T1000 (cell line): Measurements from ENCODE around the gene MIEF1.
A peak's percentile ranks its signal among the peaks of the same experiment; 100 is the strongest.

Experiments
- DNase-seq: peaks from one replicate; lab custom pipeline; 2025; ENCODE audit warnings: mixed read lengths; lab: John Stamatoyannopoulos, UW

MIEF1 gene

DNA sequence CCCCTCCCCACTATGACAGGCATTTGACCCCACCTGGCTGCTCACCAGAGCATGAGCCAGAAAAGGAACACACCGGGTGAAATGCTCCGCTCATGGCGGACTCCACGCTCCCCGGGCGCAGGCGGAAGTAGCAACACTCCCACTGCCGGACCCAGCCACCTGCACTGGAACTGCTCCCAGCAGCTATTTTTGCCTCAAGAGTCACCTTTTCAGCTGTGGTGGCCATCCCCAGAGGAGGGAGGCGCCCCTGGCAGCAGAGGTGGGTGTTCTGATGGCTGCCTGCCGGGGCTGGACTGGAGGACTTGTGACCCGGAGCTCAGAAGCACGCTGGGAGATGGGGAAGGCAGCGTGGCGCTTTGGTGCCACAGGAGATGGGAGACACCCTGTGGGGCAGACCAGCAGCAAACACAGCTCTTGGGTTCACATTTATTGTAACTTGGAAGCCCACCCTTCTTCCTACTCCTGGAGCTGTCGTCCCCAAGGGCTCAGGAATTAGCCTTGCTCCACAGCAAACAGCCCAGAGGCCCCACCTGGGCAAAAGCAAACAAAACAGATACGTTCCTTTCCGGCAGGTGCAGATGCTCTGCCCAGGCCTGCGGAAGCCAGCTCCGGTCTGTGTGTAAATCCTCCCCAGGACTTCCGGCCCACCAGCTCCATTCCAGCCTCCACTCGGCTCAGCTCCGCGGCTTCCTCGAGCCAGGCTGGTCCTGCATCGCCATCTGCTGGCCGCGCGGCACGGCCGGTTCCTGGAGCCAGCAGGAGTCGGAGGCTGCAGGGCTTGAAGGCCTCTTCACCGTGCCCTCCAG, 26.8 kb downstream of the MIEF1 start:
- peak; percentile 66 for DNase-seq

DNA sequence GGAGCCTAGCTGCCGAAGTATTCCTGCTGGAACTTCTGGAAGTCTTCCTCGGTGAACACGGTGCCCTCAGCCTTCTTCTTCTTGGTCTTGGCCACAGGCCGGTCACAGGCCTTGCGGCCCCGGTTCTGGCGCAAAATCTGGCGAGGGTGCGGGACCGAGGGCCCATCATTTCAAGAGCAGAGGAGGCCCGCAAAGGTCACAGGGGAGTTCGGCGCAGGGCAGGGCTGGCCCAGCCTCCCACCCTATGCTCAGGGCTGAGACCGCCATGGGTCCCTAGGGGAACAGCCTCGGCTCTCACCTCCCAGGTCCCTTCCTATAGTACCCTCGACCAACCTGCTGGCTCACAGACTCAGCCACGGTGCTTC, 27.4 kb downstream of the MIEF1 start:
- DNase-seq: no peak

DNA sequence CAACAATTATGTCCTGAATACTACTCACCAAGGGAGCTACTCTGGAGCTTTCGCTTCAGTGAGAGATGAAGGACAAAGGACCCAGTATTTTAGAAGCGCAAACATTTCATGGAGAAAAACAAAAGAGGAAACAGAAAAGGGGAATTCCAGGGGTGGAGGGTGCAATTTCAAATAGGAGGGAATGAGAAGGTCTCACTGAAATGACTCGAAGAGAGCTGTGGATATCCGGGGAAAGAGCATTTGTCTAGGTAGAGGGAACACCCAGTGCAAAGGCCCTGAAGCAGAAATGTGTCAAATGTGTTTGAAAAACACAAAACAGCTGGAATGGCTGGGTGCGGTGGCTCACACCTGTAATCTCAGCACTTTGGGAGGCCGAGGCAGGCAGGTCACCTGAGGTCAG, 28.0 kb downstream of the MIEF1 start:
- DNase-seq: no peak

DNA sequence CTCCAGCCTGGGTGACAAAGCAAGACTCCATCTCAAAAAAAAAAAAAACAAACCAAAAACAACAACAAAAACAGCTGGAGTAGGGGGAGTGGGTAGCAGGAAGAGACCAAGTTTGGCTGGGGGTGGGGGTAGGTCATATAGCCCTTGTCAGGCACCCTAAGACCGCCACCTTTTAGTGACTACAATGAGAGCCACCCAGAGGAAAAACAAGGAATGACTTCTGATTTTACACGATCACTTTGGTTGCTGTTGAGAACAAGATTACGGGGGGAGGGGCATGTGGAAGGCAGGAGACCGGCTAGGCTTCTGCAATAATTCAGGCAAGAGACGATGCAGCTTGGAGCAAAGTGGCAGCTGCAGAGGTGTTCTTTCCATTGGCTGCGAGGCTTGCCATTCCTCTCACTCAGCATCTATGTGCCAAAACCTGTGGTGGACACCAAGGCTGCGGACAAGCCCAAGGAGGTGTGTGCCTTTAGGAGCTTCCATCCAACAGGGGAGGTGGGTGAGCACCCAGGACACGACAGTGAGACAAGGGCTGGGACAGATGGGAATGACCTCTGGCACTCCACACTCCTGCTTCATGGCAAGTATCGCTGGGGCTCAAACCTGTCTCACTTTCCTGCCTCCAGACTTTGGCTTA, 28.7 kb downstream of the MIEF1 start:
- DNase-seq: no peak

GRCh38 chr22:39532215-39533073, 30.4 kb downstream of the MIEF1 start, which contains the start of gene RPS19BP1:
Gene RPS19BP1, minus strand, starts transcription at chr22:39532748. Its CDS starts 10 bp downstream, at chr22:39532738.
- DNase-seq: peak; percentile 98

GRCh38 chr22:39534092-39534506, 32.0 kb downstream of the MIEF1 start:
- DNase-seq: no peak

- DNase-seq: peak; percentile 73
Observed at GRCh38 chr22:39534591-39535356, 32.7 kb downstream of the MIEF1 start.

DNA sequence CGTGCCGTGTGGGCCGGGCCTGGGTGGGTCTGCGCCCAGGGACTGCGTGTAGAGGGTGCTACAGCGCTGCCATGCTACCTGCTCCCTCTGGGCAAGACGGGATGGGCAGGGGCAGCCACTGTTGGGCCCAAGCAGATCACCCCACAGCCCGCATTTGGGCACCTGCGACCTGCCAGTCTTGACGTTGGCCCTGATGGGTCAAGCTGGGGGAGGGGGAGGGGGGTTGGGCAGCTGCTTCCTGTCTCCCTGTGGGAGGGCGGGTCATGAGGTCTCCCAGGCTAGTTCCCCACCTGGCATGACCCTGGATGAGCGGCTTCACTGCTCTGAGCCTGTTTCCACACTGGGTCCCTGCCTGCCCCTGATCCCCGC, 33.3 kb downstream of the MIEF1 start:
- DNase-seq: no peak

DNA sequence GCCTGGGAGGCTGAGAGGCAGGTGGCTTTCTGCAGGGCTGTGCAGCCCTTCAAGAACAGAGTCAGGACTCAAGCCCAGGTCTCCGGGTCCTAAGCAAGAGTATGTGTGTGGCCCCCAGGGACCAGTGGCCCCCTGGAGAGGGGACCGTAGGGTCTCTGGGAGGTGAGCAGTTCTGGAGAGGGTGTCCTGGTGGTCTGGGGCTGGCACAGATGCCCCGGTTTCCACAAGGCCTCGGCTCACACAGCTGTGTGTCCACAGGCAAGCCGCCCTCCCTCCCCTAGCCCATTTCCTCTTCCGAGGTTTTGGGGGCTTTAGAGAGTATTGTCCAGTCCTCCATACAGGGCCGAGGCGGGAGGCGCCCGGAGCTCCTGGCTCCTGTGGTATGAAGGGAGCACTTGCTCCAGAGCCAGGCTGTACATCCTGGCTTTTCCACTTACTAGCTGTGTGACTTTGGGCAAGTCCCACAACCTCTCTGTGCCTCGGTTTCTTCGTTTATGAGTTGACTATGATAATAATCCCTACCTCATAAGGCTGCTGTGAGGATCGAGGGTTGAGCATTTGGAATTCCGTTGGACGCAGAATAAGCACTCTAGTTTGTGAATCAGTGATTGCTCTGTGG, 33.9 kb downstream of the MIEF1 start:
- DNase-seq: no peak

GRCh38 chr22:39536711-39537110, 34.6 kb downstream of the MIEF1 start:
- no peak for DNase-seq

- no peak for DNase-seq
Observed at GRCh38 chr22:39537975-39538374, 35.9 kb downstream of the MIEF1 start.

DNA sequence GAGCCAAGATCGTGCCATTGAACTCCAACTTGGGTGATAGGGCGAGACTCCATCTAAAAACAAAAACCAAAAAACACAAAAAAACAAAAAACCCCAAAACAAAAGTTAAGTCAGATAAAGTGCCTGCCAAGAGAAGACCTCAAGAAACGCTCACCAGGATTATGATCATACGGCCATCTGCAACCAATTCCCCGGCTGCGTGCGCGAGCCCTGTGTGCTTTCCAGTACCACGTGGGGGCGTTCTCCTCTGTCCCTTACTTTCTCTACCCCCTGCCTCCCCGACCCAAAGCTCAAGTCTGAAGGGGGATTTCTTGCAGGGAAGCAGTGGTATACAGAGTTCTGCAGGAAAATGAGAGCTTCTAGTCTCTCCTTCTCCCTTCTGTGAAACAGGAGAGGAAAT, 41.0 kb downstream of the MIEF1 start:
- DNase-seq: no peak

- no peak for DNase-seq
Observed at GRCh38 chr22:39545386-39546365, 43.6 kb downstream of the MIEF1 start.

DNA sequence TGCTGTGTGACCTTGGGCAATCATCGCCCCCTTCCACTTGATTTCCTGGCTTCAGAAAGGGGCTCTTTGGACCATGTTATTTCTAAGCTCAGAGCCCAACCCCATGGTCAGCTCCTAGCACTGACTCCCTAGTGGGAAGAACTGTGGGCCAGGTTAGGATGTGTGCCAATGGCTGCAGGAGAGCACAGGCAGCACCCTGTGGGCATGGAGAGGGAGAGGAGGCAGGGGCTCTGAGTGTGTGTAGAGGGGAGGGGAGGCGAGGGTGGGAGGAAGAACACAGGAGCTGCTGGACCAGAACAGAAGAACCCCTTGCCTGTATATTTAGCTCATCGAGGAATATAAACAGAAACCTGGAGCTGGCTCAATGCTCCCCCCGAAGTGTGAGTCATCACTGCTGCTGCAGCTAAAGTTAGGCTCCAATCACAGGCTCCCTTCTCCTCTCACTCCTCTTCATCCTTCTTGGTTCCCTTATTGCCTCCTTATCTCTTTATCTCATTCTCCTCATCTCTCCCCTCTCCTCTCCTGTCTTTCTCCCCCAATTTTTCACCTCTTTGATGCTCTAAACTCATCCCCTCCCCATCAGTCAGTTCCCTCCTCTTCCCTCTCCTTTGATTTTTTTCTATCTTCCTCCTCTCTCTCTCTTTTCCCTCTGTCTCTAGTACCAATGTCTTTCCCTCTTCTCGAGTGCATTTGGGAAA, 44.9 kb downstream of the MIEF1 start:
- DNase-seq: no peak

GRCh38 chr22:39547587-39547947, 45.5 kb downstream of the MIEF1 start:
- DNase-seq: no peak

- no peak for DNase-seq
Observed at GRCh38 chr22:39553429-39553828, 51.3 kb downstream of the MIEF1 start.

GRCh38 chr22:39554151-39554550, 52.1 kb downstream of the MIEF1 start:
- DNase-seq: no peak

- no peak for DNase-seq
Observed at GRCh38 chr22:39556970-39557841, 55.1 kb downstream of the MIEF1 start.

- DNase-seq: no peak
Observed at GRCh38 chr22:39558254-39558727, 56.2 kb downstream of the MIEF1 start.
